Skeletal muscle satellite cell (primary cell): Measurements from ENCODE around the gene NCKAP5.

Experiments used
- H3K27me3 ChIP-seq: 2 replicates; pipeline ENCODE4 v1.7.0; 2013; ENCODE audit warnings: low read length; ENCODE audit not compliant: control insufficient read depth, insufficient read depth
- H3K36me3 ChIP-seq: 2 replicates; pipeline ENCODE4 v1.7.0; 2013; ENCODE audit warnings: mild to moderate bottlenecking, control low read depth, low read length; ENCODE audit not compliant: insufficient read depth
- H3K4me1 ChIP-seq: 2 replicates; pipeline ENCODE4 v1.7.0; 2013; ENCODE audit warnings: low read length; ENCODE audit not compliant: control insufficient read depth, insufficient read depth
- H3K4me2 ChIP-seq: 2 replicates; pipeline ENCODE4 v1.7.0; 2013; ENCODE audit warnings: mild to moderate bottlenecking, low read length
- H3K4me3 ChIP-seq: 2 replicates; pipeline ENCODE4 v1.7.0; 2013; ENCODE audit warnings: low read length
- H3K9ac ChIP-seq: 2 replicates; pipeline ENCODE4 v1.7.0; 2013; ENCODE audit warnings: mild to moderate bottlenecking, low read depth, low read length, moderate library complexity
- H3K9me3 ChIP-seq: replicated peaks from 2 replicates; pipeline ENCODE4 v1.7.0; 2013; ENCODE audit warnings: mild to moderate bottlenecking, control low read depth, low read length

The NCKAP5 gene

GRCh38 chr2:132669908-132670495, 898.3 kb downstream of the NCKAP5 start, which contains the start of gene LYPD1:
TSS of gene LYPD1 (minus strand) at chr2:132670205. CDS start at chr2:132669932, 273 bp downstream.
- Histone ChIP-seq H3K4me2 (peak within 1 kb of the TSS; percentile 84), H3K36me3 (no peaks in the 10 kb centered on the region), H3K4me1 (peaks cover 24% of the 10 kb centered on the region), H3K9ac (no peak within 1 kb of the TSS), H3K9me3 (no peaks in the 10 kb centered on the region), H3K27me3 (peaks cover 51% of the 10 kb centered on the region), H3K4me3 (peak within 1 kb of the TSS; percentile 58)

GRCh38 chr2:132668987-132669907, 899.0 kb downstream of the NCKAP5 start:
- no peak overlapping the region for H3K9ac ChIP-seq
- peaks cover 51% of the 10 kb centered on the region for H3K27me3 ChIP-seq
- peak overlapping the region; percentile 58 for H3K4me3 ChIP-seq
- peaks cover 24% of the 10 kb centered on the region for H3K4me1 ChIP-seq
- no peaks in the 10 kb centered on the region for H3K36me3 ChIP-seq
- H3K9me3 ChIP-seq = no peaks in the 10 kb centered on the region
- H3K4me2 ChIP-seq = peak overlapping the region; percentile 84

- Histone ChIP-seq H3K27me3 (peaks cover 51% of the 10 kb centered on the region), H3K4me1 (peaks cover 24% of the 10 kb centered on the region), H3K4me2 (no peak overlapping the region), H3K4me3 (no peak overlapping the region), H3K9ac (no peak overlapping the region), H3K36me3 (no peaks in the 10 kb centered on the region), H3K9me3 (no peaks in the 10 kb centered on the region)
Observed at GRCh38 chr2:132668189-132668823, 900.0 kb downstream of the NCKAP5 start.

GRCh38 chr2:132667706-132668105, 900.6 kb downstream of the NCKAP5 start:
- H3K9me3 ChIP-seq = no peaks in the 10 kb centered on the region
- H3K27me3 ChIP-seq = peaks cover 51% of the 10 kb centered on the region
- no peak overlapping the region for H3K4me3 ChIP-seq
- peaks cover 24% of the 10 kb centered on the region for H3K4me1 ChIP-seq
- H3K4me2 ChIP-seq = no peak overlapping the region
- no peaks in the 10 kb centered on the region for H3K36me3 ChIP-seq
- no peak overlapping the region for H3K9ac ChIP-seq

GRCh38 chr2:132665401-132666140, 902.7 kb downstream of the NCKAP5 start:
- peaks cover 17% of the 10 kb centered on the region for H3K4me1 ChIP-seq
- H3K36me3 ChIP-seq = no peaks in the 10 kb centered on the region
- peaks cover 43% of the 10 kb centered on the region for H3K27me3 ChIP-seq
- H3K9me3 ChIP-seq = no peaks in the 10 kb centered on the region
- H3K4me3 ChIP-seq = no peak overlapping the region
- H3K9ac ChIP-seq = no peak overlapping the region
- H3K4me2 ChIP-seq = no peak overlapping the region

GRCh38 chr2:132664096-132664495, 904.2 kb downstream of the NCKAP5 start:
- Histone ChIP-seq H3K4me3 (no peak overlapping the region), H3K27me3 (peaks cover 29% of the 10 kb centered on the region)

GRCh38 chr2:132662732-132663131, 905.5 kb downstream of the NCKAP5 start:
- Histone ChIP-seq H3K4me2 (no peak overlapping the region), H3K9me3 (no peaks in the 10 kb centered on the region), H3K27me3 (peaks cover 15% of the 10 kb centered on the region), H3K4me3 (no peak overlapping the region), H3K4me1 (no peaks in the 10 kb centered on the region), H3K36me3 (no peaks in the 10 kb centered on the region), H3K9ac (no peak overlapping the region)

More at GRCh38 chr2:132664096-132664495, 904.2 kb downstream of the NCKAP5 start:
- no peak overlapping the region for H3K9ac ChIP-seq
- H3K4me2 ChIP-seq = no peak overlapping the region
- H3K4me1 ChIP-seq = peaks cover 2% of the 10 kb centered on the region
- no peaks in the 10 kb centered on the region for H3K9me3 ChIP-seq
- H3K36me3 ChIP-seq = no peaks in the 10 kb centered on the region

- Histone ChIP-seq H3K9me3 (no peaks in the 10 kb centered on the region), H3K9ac (no peak overlapping the region), H3K27me3 (no peaks in the 10 kb centered on the region), H3K4me2 (no peak overlapping the region), H3K36me3 (no peaks in the 10 kb centered on the region), H3K4me1 (no peaks in the 10 kb centered on the region), H3K4me3 (no peak overlapping the region)
Observed at GRCh38 chr2:132659331-132659730, 908.9 kb downstream of the NCKAP5 start.

GRCh38 chr2:132656266-132656975, 911.8 kb downstream of the NCKAP5 start:
- Histone ChIP-seq H3K36me3 (no peaks in the 10 kb centered on the region), H3K4me1 (no peaks in the 10 kb centered on the region), H3K4me3 (no peak overlapping the region), H3K9me3 (no peaks in the 10 kb centered on the region), H3K27me3 (no peaks in the 10 kb centered on the region), H3K9ac (no peak overlapping the region), H3K4me2 (no peak overlapping the region)

- Histone ChIP-seq H3K9me3 (no peaks in the 10 kb centered on the region), H3K9ac (no peak overlapping the region), H3K4me3 (no peak overlapping the region), H3K36me3 (no peaks in the 10 kb centered on the region), H3K4me1 (no peaks in the 10 kb centered on the region), H3K4me2 (no peak overlapping the region), H3K27me3 (no peaks in the 10 kb centered on the region)
Observed at GRCh38 chr2:132654968-132655367, 913.3 kb downstream of the NCKAP5 start.
